Measurements from ENCODE around the gene DOHH. TPM values are rescaled to one million over a fixed set of nuclear protein-coding genes. Genes with fewer than 3 reads are reported as not detected.

The DOHH gene
- total RNA-seq, 3 donors from 2014 or later, result 7.6 to 11.1 (median 10.4) TPM

DNA sequence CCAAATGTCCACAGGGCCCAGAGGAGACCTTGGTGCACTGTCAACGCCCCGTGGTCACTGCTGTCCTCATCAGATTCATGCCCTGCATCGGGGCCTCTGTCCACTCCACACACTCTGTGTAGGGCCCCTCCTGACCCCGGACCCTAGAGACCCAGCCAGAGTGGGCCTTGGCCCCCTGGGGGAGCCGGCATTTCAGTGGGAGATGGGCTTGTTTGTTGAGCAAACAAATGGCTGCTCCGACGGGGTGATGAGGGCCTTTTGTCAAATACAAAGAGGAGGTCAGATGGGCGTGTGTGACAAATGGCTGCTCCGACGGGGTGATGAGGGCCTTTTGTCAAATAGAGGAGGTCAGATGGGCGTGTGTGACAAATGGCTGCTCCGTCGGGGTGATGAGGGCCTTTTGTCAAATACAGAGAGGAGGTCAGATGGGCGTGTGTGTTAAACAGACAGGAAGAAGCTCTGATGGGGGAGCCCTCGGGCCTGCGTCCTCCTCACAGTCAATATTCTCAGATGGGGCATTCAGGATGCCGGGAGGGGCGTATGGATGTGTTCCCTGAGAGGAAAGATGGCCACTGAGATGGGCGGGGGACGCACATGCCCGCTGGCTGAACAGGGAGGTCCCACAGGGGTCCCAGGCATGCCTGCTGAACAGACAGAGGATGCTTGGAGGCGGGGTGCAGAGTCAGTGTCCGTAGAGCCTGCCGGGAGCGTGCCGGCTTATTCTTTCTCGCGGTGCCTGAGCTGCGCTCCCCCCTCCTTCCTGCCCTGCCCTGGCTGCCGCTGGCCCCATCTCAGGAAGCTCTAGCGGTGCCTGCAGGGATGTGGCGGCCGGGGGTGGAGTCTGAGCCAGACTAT, 56.4 kb downstream of the DOHH start:
- H3K36me3 ChIP-seq (ENCODE audit: low read depth), result no peaks in the 10 kb centered on the region
- ATAC-seq, result no peak

DNA sequence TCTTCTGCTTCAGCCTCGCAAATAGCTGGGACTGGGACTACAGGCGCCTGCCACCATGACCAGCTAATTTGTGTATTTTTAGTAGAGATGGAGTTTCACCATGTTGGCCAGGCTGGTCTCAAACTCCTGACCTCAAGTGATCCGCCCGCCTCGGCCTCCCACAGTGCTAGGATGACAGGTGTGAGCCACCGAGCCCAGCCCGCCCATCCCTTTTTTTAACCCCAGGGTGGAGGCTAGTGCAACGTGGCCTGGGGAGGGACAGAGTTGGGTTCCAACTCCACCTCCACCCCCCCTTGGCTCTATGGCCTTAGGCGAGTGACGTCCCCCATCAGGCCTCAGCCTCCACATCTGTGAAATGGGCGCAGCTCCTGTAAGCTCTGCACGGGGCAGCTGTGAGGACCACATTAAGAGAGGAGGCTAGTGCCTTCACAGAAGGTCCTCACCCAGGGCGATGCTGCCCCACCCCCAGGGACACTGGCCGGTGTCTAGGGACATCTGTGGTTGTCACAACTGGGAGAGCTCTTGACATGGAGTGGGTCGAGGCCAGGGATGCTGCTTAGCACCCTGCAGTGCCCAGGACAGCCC, 57.9 kb downstream of the DOHH start:
- peaks cover 3% of the 10 kb centered on the region for H3K4me1 ChIP-seq (ENCODE audit: low read depth)
- H3K36me3 ChIP-seq (ENCODE audit: low read depth), result no peaks in the 10 kb centered on the region
- H3K4me3 ChIP-seq, result no peak overlapping the region
- no peak for ATAC-seq
- DNase-seq, result no peak
- TF ChIP-seq, protein P1, sequence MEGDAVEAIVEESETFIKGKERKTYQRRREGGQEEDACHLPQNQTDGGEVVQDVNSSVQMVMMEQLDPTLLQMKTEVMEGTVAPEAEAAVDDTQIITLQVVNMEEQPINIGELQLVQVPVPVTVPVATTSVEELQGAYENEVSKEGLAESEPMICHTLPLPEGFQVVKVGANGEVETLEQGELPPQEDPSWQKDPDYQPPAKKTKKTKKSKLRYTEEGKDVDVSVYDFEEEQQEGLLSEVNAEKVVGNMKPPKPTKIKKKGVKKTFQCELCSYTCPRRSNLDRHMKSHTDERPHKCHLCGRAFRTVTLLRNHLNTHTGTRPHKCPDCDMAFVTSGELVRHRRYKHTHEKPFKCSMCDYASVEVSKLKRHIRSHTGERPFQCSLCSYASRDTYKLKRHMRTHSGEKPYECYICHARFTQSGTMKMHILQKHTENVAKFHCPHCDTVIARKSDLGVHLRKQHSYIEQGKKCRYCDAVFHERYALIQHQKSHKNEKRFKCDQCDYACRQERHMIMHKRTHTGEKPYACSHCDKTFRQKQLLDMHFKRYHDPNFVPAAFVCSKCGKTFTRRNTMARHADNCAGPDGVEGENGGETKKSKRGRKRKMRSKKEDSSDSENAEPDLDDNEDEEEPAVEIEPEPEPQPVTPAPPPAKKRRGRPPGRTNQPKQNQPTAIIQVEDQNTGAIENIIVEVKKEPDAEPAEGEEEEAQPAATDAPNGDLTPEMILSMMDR (IDR thresholded peaks at IDR 0.05), result no peak
- intact Hi-C loops (cut with DNase I, micrococcal nuclease), result no loop called here
- no peaks in the 10 kb centered on the region for H3K9me3 ChIP-seq

More for the DNA sequence above, 56.4 kb downstream of the DOHH start:
- TF ChIP-seq, protein P1 (IDR thresholded peaks at IDR 0.05), result no peak
- intact Hi-C loops (cut with DNase I, micrococcal nuclease), result no loop called here
- no peak for DNase-seq
- Histone ChIP-seq H3K4me1 (ENCODE audit: low read depth) (peaks cover 3% of the 10 kb centered on the region), H3K9me3 (no peaks in the 10 kb centered on the region), H3K4me3 (no peak overlapping the region)

DNA sequence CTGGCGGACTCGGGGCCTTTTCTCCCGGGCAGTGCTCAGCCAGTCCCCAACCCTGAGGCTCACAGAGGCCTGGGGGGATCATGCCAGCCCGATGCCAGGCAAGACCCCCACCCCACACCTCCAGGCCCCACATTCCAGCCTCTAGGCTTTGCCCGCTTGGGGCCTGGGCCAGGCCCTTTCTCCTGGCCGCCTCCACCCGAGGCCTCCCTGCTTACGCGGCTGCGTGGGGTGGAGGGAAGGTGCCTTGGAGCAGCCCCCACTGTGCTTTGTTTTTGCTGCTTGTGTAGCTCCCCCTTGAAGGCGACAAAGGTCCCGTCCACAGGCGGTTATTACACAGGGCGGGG, 58.5 kb downstream of the DOHH start:
- ATAC-seq (no peak), DNase-seq (no peak)
- Histone ChIP-seq H3K4me3 (no peak overlapping the region), H3K36me3 (ENCODE audit: low read depth) (no peaks in the 10 kb centered on the region), H3K4me1 (ENCODE audit: low read depth) (peaks cover 3% of the 10 kb centered on the region), H3K9me3 (no peaks in the 10 kb centered on the region)
- intact Hi-C loops (cut with DNase I, micrococcal nuclease), result no loop called here
- TF ChIP-seq, protein P1 (IDR thresholded peaks at IDR 0.05), result no peak

DNA sequence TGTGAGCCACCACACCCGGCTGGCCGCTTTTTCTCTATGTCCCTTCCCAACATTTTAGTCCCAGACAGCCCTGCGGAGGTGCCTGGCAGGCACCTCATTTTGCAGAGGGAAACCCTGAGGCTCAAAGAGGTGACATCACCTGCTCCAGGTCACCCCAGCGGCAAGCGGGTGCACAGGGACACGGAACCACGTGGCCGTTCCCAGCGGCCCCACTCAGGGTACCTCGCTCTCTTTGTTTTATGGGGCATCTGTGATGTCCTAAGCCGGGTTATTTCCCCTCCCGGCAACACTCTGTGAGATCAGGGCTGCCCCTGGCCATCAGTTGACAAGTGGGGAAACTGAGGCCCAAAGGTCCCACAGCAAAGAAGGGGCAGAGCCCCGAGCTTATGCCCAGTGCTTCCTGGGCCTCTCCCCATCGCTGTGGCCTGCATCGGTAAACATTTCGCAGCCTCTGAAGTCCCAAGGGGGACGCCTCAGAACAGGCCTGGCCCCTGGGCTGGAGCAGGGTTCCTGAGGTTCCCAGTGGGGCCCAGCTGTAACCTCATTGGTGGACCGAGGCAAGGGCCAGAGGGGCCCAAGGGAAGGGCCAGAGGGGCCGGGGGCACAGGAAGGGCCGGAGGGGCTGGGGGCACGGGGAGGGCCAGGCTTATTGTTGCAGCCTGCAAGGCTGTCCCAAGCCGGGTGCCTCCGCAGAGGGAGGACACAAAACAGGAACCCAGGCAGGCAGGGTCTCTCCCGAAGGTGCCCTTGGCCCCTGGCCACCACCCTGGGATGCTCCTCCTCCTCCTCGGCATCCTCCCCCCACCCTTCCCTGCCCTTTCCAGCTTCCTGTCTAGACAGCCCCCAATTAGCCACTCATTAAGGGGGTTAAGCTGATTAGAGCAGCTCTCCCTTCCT, 59.1 kb downstream of the DOHH start:
- DNase-seq (no peak), ATAC-seq (no peak)
- Histone ChIP-seq H3K4me3 (no peak overlapping the region), H3K9me3 (no peaks in the 10 kb centered on the region), H3K4me1 (ENCODE audit: low read depth) (peaks cover 3% of the 10 kb centered on the region), H3K36me3 (ENCODE audit: low read depth) (no peaks in the 10 kb centered on the region)
- TF ChIP-seq, protein P1 (IDR thresholded peaks at IDR 0.05), result no peak
- intact Hi-C loops (cut with DNase I, micrococcal nuclease), result no loop called here

Other genes with a start within 250 kb of the DOHH start
- gene NFIC, start 134.1 kb downstream of the DOHH start, total RNA-seq, result 100 to 1,000 TPM in 1 of 3 donors, 10 to 100 TPM in 2; 38.4 to 210 (median 79.3) TPM
- 10 to 100 TPM in 2 of 3 donors, 1 to 10 TPM in 1; 8.5 to 62.5 (median 41.8) TPM for gene SMIM24, start 20.1 kb downstream of the DOHH start, total RNA-seq
- gene SMIM44, start 17.2 kb downstream of the DOHH start, total RNA-seq, result 1 to 10 TPM; 1.1 to 5.5 (median 5.5) TPM
- 10 to 100 TPM; 35.9 to 59.6 (median 46.4) TPM for gene FZR1, start 5.6 kb upstream of the DOHH start, total RNA-seq
- 1 to 10 TPM; 3.2 to 6.0 (median 3.4) TPM for gene TEKTIP1, start 38.5 kb upstream of the DOHH start, total RNA-seq
- 10 to 100 TPM; 25.0 to 43.6 (median 36.8) TPM for gene MFSD12, start 56.9 kb upstream of the DOHH start, total RNA-seq
- 10 to 100 TPM; 79.9 to 81.9 (median 81.4) TPM for gene HMG20B, start 72.3 kb upstream of the DOHH start, total RNA-seq
- gene GIPC3, start 84.8 kb upstream of the DOHH start, total RNA-seq, result 1 to 10 TPM in 1 of 3 donors, under 1 TPM in 2; 0.34 to 1.1 (median 0.58) TPM
- 1 to 10 TPM in 2 of 3 donors, under 1 TPM in 1; 0.72 to 2.3 (median 1.1) TPM for gene TBXA2R, start 106.2 kb upstream of the DOHH start, total RNA-seq
- gene CACTIN, start 126.1 kb upstream of the DOHH start, total RNA-seq, result 10 to 100 TPM; 22.4 to 26.8 (median 22.6) TPM
- 10 to 100 TPM; 23.1 to 95.2 (median 23.2) TPM for gene PIP5K1C, start 199.8 kb upstream of the DOHH start, total RNA-seq
- gene TJP3, start 207.7 kb upstream of the DOHH start, total RNA-seq, result 100 to 1,000 TPM; 167 to 357 (median 285) TPM